ENCODE results near the gene PLEKHG4. TPM values are rescaled to one million over a fixed set of nuclear protein-coding genes. Genes with fewer than 3 reads are reported as not detected.

The PLEKHG4 gene
- total RNA-seq, 2 donors from 2014 or later, result 30.4 to 46.9 TPM

GRCh38 chr16:67326472-67327309 lies 47.4 kb downstream of the PLEKHG4 start, which contains the start of the genes KCTD19 and LRRC36:
Gene KCTD19 (minus strand): TSS chr16:67326741. CDS start chr16:67326707, 34 bp downstream.
Gene LRRC36 (plus strand): TSS chr16:67326815. CDS start chr16:67326863, 48 bp downstream.
- H3K4me3 Mint-ChIP-seq, result peak within 1 kb of the TSS; percentile 92 to 99
- H3K27ac Mint-ChIP-seq, result peak within 1 kb of the TSS; percentile 64
- peaks cover 16% of the 10 kb centered on the region for H3K4me1 Mint-ChIP-seq (ENCODE audit: low read depth)
- peaks cover 59% of the 10 kb centered on the region for H3K27me3 Mint-ChIP-seq (ENCODE audit: low read depth)
- peak; percentile 88 to 95 for ATAC-seq (replicated peaks in 1 of 2)
- no peaks in the 10 kb centered on the region for H3K9me3 Mint-ChIP-seq
- DNase-seq, result peak; percentile 86 to 89
- peaks cover 0 to 4% of the 10 kb centered on the region in 2 donors for H3K36me3 Mint-ChIP-seq (ENCODE audit: insufficient read depth in 2 of 2)

DNA sequence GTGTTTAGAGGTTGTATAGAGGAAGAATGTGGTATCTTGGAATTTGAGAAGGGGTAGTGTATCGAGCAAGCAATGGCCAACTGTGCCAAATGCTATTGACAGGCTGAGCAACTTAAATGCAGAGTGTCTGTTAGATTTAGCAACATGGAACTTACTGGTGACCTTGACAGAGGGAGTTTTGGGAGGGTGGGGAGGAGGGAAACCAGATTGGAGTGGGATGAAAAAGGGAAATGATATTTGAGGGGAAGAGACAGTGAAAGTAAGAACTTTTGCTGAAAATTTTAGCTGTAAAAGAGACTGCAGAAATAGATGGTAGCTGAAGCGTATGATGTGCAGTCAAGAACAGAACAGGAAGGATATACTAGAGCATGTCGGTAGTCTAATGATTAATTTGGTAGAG lies 48.4 kb downstream of the PLEKHG4 start:
- DNase-seq, result no peak
- H3K4me1 Mint-ChIP-seq (ENCODE audit: low read depth), result peaks cover 16% of the 10 kb centered on the region
- no peak overlapping the region for H3K27ac Mint-ChIP-seq
- peak overlapping the region in 1 of 2 donors; percentile 0 for H3K4me3 Mint-ChIP-seq
- H3K36me3 Mint-ChIP-seq (ENCODE audit: insufficient read depth in 2 of 2), result peaks cover 0 to 4% of the 10 kb centered on the region in 2 donors
- peaks cover 52% of the 10 kb centered on the region for H3K27me3 Mint-ChIP-seq (ENCODE audit: low read depth)
- no peaks in the 10 kb centered on the region for H3K9me3 Mint-ChIP-seq
- ATAC-seq (replicated peaks in 1 of 2), result no peak

GRCh38 chr16:67329901-67330300 lies 50.6 kb downstream of the PLEKHG4 start:
- ATAC-seq (replicated peaks in 1 of 2) (no peak), DNase-seq (no peak)
- H3K36me3 Mint-ChIP-seq (ENCODE audit: insufficient read depth in 2 of 2), result peaks cover 0 to 4% of the 10 kb centered on the region in 2 donors
- no peak overlapping the region for H3K27ac Mint-ChIP-seq
- H3K9me3 Mint-ChIP-seq, result no peaks in the 10 kb centered on the region
- H3K27me3 Mint-ChIP-seq (ENCODE audit: low read depth), result peaks cover 31% of the 10 kb centered on the region
- H3K4me1 Mint-ChIP-seq (ENCODE audit: low read depth), result peaks cover 16% of the 10 kb centered on the region
- H3K4me3 Mint-ChIP-seq, result no peak overlapping the region

DNA sequence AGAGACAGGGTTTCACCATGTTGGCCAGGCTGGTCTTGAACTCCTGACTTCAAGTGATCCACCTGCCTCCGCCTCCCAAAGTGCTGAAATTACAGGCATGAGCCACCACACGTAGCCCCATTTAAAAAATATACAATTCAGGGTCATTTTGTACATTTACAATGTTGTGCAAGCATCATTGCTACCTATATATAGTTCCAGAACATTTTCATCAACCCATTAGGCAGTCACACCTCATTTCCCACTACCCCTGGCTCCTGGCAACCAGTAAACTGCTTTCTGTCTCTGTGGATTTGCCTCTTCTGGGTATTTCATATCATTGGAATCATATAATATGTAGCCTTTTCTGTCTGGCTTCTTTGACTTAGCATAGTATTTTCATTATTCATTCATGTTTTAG lies 54.0 kb downstream of the PLEKHG4 start:
- no peak for ATAC-seq (replicated peaks in 1 of 2)
- Mint-ChIP-seq H3K27me3 (ENCODE audit: low read depth) (peaks cover 6% of the 10 kb centered on the region), H3K4me1 (ENCODE audit: low read depth) (no peaks in the 10 kb centered on the region), H3K9me3 (peaks cover 2% of the 10 kb centered on the region in 2 donors), H3K36me3 (ENCODE audit: insufficient read depth in 2 of 2) (peaks cover 3% of the 10 kb centered on the region in 2 donors), H3K27ac (no peak overlapping the region), H3K4me3 (no peak overlapping the region)
- no peak for DNase-seq

GRCh38 chr16:67336116-67336515 lies 56.8 kb downstream of the PLEKHG4 start:
- no peaks in the 10 kb centered on the region for H3K4me1 Mint-ChIP-seq (ENCODE audit: low read depth)
- peaks cover under 1% of the 10 kb centered on the region for H3K27me3 Mint-ChIP-seq (ENCODE audit: low read depth)
- H3K9me3 Mint-ChIP-seq, result peaks cover 2% of the 10 kb centered on the region in 2 donors
- no peak overlapping the region for H3K27ac Mint-ChIP-seq
- peaks cover 3% of the 10 kb centered on the region in 2 donors for H3K36me3 Mint-ChIP-seq (ENCODE audit: insufficient read depth in 2 of 2)
- H3K4me3 Mint-ChIP-seq, result no peak overlapping the region
- ATAC-seq (replicated peaks in 1 of 2) (no peak), DNase-seq (no peak)

- Mint-ChIP-seq H3K27me3 (ENCODE audit: low read depth) (no peaks in the 10 kb centered on the region), H3K27ac (no peak overlapping the region), H3K4me3 (no peak overlapping the region), H3K4me1 (ENCODE audit: low read depth) (no peaks in the 10 kb centered on the region), H3K36me3 (ENCODE audit: insufficient read depth in 2 of 2) (peaks cover 3% of the 10 kb centered on the region in 2 donors), H3K9me3 (peaks cover 2% of the 10 kb centered on the region in 2 donors)
- ATAC-seq (replicated peaks in 1 of 2) (no peak), DNase-seq (no peak)
These were observed 57.3 kb downstream of the PLEKHG4 start for GRCh38 chr16:67336648-67337047.

Other genes with a start within 250 kb of the PLEKHG4 start
- 10 to 100 TPM; 14.8 to 18.2 TPM for gene PHAF1, start 169.6 kb upstream of the PLEKHG4 start, total RNA-seq
- gene B3GNT9, start 128.5 kb upstream of the PLEKHG4 start, total RNA-seq, result 1 to 10 TPM; 5.7 to 7.5 TPM
- 10 to 100 TPM; 38.1 to 50.7 TPM for gene TRADD, start 119.6 kb upstream of the PLEKHG4 start, total RNA-seq
- gene FBXL8, start 119.6 kb upstream of the PLEKHG4 start, total RNA-seq, result 10 to 100 TPM; 32.1 to 37.1 TPM
- gene HSF4, start 114.8 kb upstream of the PLEKHG4 start, total RNA-seq, result 10 to 100 TPM; 63.4 to 87.7 TPM
- gene NOL3, start 109.0 kb upstream of the PLEKHG4 start, total RNA-seq, result 10 to 100 TPM; 21.6 to 30.6 TPM
- gene MATCAP1, start 95.6 kb upstream of the PLEKHG4 start, total RNA-seq, result 10 to 100 TPM; 31.9 to 34.3 TPM
- gene EXOC3L1, start 89.4 kb upstream of the PLEKHG4 start, total RNA-seq, result not detected
- 10 to 100 TPM; 82.8 to 91.7 TPM for gene E2F4, start 87.4 kb upstream of the PLEKHG4 start, total RNA-seq
- 1 to 10 TPM; 3.0 to 3.1 TPM for gene ELMO3, start 80.4 kb upstream of the PLEKHG4 start, total RNA-seq
- 10 to 100 TPM; 29.8 to 31.0 TPM for gene TMEM208, start 52.4 kb upstream of the PLEKHG4 start, total RNA-seq
- 100 to 1,000 TPM; 106 to 114 TPM for gene FHOD1, start 32.1 kb upstream of the PLEKHG4 start, total RNA-seq
- 1 to 10 TPM; 7.6 to 7.9 TPM for gene SLC9A5, start 30.6 kb upstream of the PLEKHG4 start, total RNA-seq
- 1 to 10 TPM; 7.9 to 8.5 TPM for gene KCTD19, start 47.2 kb downstream of the PLEKHG4 start, total RNA-seq
- 1 to 10 TPM; 3.1 to 4.4 TPM for gene LRRC36, start 47.3 kb downstream of the PLEKHG4 start, total RNA-seq
- under 1 TPM in 1 of 2 donors, not detected in 1; 0.16 TPM for gene TPPP3, start 114.0 kb downstream of the PLEKHG4 start, total RNA-seq
- gene ZDHHC1, start 136.9 kb downstream of the PLEKHG4 start, total RNA-seq, result 1 to 10 TPM; 1.9 to 2.1 TPM
- 1 to 10 TPM in 1 of 2 donors, under 1 TPM in 1; 0.53 to 1.1 TPM for gene HSD11B2, start 151.6 kb downstream of the PLEKHG4 start, total RNA-seq
- gene ATP6V0D1, start 201.6 kb downstream of the PLEKHG4 start, total RNA-seq, result 10 to 100 TPM; 27.9 to 28.1 TPM
- gene AGRP, start 204.0 kb downstream of the PLEKHG4 start, total RNA-seq, result not detected
- gene RIPOR1, start 249.3 kb downstream of the PLEKHG4 start, total RNA-seq, result 10 to 100 TPM; 34.2 to 54.6 TPM